Small intestine (tissue), 7 donors: ENCODE measurements around the gene PDLIM5. TPM values are rescaled to one million over a fixed set of nuclear protein-coding genes. Genes with fewer than 3 reads are reported as not detected.
A peak's percentile ranks its signal among the peaks of the same experiment; 100 is the strongest.

Experiments
- DNase-seq, 2 donors: peaks; one replicate each; pipeline versions ENCODE4 v3.0.0 to v3.0.0-alpha.2; 2013
- FAIRE-seq: peaks from 2 replicates; lab custom pipeline; 2012; peaks lifted over from hg19 to GRCh38; lab: Jason Lieb, UNC
- H3K27ac ChIP-seq, 3 donors: one replicate each; pipeline ENCODE4 v1.5.1; 2013; ENCODE audit warnings: low read length in 2 of 3, mild to moderate bottlenecking in 2 of 3, control low read depth in 1 of 3, inconsistent platforms in 1 of 3, low read depth in 1 of 3, moderate library complexity in 1 of 3
- H3K27me3 ChIP-seq, 3 donors: one replicate each; pipeline ENCODE4 v1.6.1; 2013; ENCODE audit warnings: low read length in 3 of 3, inconsistent platforms in 1 of 3; ENCODE audit not compliant: control insufficient read depth in 3 of 3, insufficient read depth in 3 of 3
- H3K36me3 ChIP-seq, 3 donors: one replicate each; pipeline ENCODE4 v1.6.1; 2013; ENCODE audit warnings: low read length in 3 of 3, inconsistent platforms in 1 of 3, low read depth in 1 of 3, mild to moderate bottlenecking in 1 of 3, moderate library complexity in 1 of 3; ENCODE audit not compliant: control insufficient read depth in 3 of 3, insufficient read depth in 2 of 3
- H3K4me1 ChIP-seq, 3 donors: one replicate each; pipeline ENCODE4 v1.6.1; 2013; ENCODE audit warnings: low read length in 2 of 3, inconsistent platforms in 1 of 3, low read depth in 1 of 3, mild to moderate bottlenecking in 1 of 3, moderate library complexity in 1 of 3; ENCODE audit not compliant: control insufficient read depth in 3 of 3, insufficient read depth in 2 of 3
- H3K4me3 ChIP-seq, 3 donors: one replicate each; pipeline ENCODE4 v1.5.1; 2013; ENCODE audit warnings: low read length in 3 of 3, control low read depth in 1 of 3, inconsistent platforms in 1 of 3, low read depth in 1 of 3, mild to moderate bottlenecking in 1 of 3, moderate library complexity in 1 of 3
- H3K9me3 ChIP-seq, 2 donors: one replicate each; pipeline ENCODE4 v1.6.1; 2013; ENCODE audit warnings: low read depth in 1 of 2, low read length in 1 of 2; ENCODE audit not compliant: control insufficient read depth in 2 of 2, insufficient read depth in 1 of 2
- WGBS, 3 donors: extraction: QIAGEN DNeasy Blood & Tissue Kit; methylation state at CpG; one replicate each; pipeline ENCODE4 v1.1.7; 2013; 5-methylcytosine and 5-hydroxymethylcytosine counted together
- polyA plus RNA-seq, 4 donors: library from polyadenylated mRNA; stranded (reverse) in 3 of 4; unstranded in 1 of 4; fragments of 200-250 nt in 3 of 4; fragments of 120-200 nt in 1 of 4; gene quantifications; one replicate each; pipeline versions ENCODE4 v1.2.1 to v1.2.3, GENCODE V29; 2013
- donor health status: healthy with polysubstance abuse.
- donor health status: control.
- donor health status: control.
- donor health status: Bipolar disorder and iron deficiency.
- donor health status: healthy.

PDLIM5 gene
- polyA plus RNA-seq, 4 donors: 26.6 to 106 (median 61.5) TPM

- DNase-seq: no peak
- WGBS, 3 donors: 93 to 95% (median 95%) methylated on average over 4 of the region's 4 CpGs
- Histone ChIP-seq H3K27me3 (peaks cover 0 to 2% (median 0%) of the 10 kb centered on the region in 3 donors), H3K4me3 (no peak overlapping the region), H3K4me1 (peaks cover 0 to 6% (median 1%) of the 10 kb centered on the region in 3 donors), H3K27ac (no peak overlapping the region), H3K9me3 (peaks cover 0 to 5% of the 10 kb centered on the region in 2 donors), H3K36me3 (no peaks in the 10 kb centered on the region)
- FAIRE-seq: no peak
Observed at GRCh38 chr4:94416335-94416734, 35.4 kb upstream of the PDLIM5 start.

- Histone ChIP-seq H3K27ac (no peak overlapping the region), H3K4me1 (peaks cover 0 to 5% (median 1%) of the 10 kb centered on the region in 3 donors), H3K4me3 (no peak overlapping the region), H3K27me3 (peaks cover 0 to 2% (median 0%) of the 10 kb centered on the region in 3 donors), H3K9me3 (peaks cover 0 to 5% of the 10 kb centered on the region in 2 donors), H3K36me3 (no peaks in the 10 kb centered on the region)
- FAIRE-seq: no peak
- DNase-seq: no peak
- WGBS, 3 donors: 98 to 100% (median 100%) methylated on average over 1 of the region's 1 CpG
Observed at GRCh38 chr4:94416981-94417380, 34.8 kb upstream of the PDLIM5 start.

- no peaks in the 10 kb centered on the region for H3K36me3 ChIP-seq
- DNase-seq: no peak
- FAIRE-seq: no peak
- H3K9me3 ChIP-seq: peaks cover 0 to 5% of the 10 kb centered on the region in 2 donors
- H3K27ac ChIP-seq: peak overlapping the region in 1 of 3 donors; percentile 40
- peaks cover 0 to 3% (median 1%) of the 10 kb centered on the region in 3 donors for H3K4me1 ChIP-seq
- H3K4me3 ChIP-seq: no peak overlapping the region
- H3K27me3 ChIP-seq: peaks cover 0 to 2% (median 0%) of the 10 kb centered on the region in 3 donors
Observed at GRCh38 chr4:94419549-94419948, 32.2 kb upstream of the PDLIM5 start.

- FAIRE-seq (peak; percentile 82), DNase-seq (peak; percentile 77 to 90)
- H3K4me3 ChIP-seq: no peak overlapping the region
- peaks cover 0 to 2% (median 0%) of the 10 kb centered on the region in 3 donors for H3K27me3 ChIP-seq
- peaks cover 0 to 3% (median 1%) of the 10 kb centered on the region in 3 donors for H3K4me1 ChIP-seq
- H3K36me3 ChIP-seq: no peaks in the 10 kb centered on the region
- 20 to 55% (median 40%) methylated on average over 3 of the region's 3 CpGs for WGBS, 3 donors
- peak overlapping the region in 1 of 3 donors; percentile 69 for H3K27ac ChIP-seq
- peaks cover 0 to 5% of the 10 kb centered on the region in 2 donors for H3K9me3 ChIP-seq
Observed at GRCh38 chr4:94419956-94420355, 31.8 kb upstream of the PDLIM5 start.

GRCh38 chr4:94420356-94420755, 31.4 kb upstream of the PDLIM5 start:
- no peak for FAIRE-seq

GRCh38 chr4:94426783-94427182, 25.0 kb upstream of the PDLIM5 start:
- Histone ChIP-seq H3K9me3 (peaks cover 0 to 23% of the 10 kb centered on the region in 2 donors), H3K4me1 (no peaks in the 10 kb centered on the region), H3K36me3 (no peaks in the 10 kb centered on the region), H3K27ac (no peak overlapping the region), H3K27me3 (no peaks in the 10 kb centered on the region), H3K4me3 (no peak overlapping the region)
- FAIRE-seq: no peak
- WGBS, 3 donors: 79 to 83% (median 80%) methylated on average over 1 of the region's 1 CpG
- DNase-seq: no peak

More at GRCh38 chr4:94420356-94420755, 31.4 kb upstream of the PDLIM5 start:
- Histone ChIP-seq H3K4me3 (no peak overlapping the region), H3K27ac (peak overlapping the region in 1 of 3 donors; percentile 69), H3K36me3 (no peaks in the 10 kb centered on the region), H3K4me1 (peaks cover 0 to 3% (median 1%) of the 10 kb centered on the region in 3 donors), H3K27me3 (peaks cover 0 to 2% (median 0%) of the 10 kb centered on the region in 3 donors), H3K9me3 (peaks cover 0 to 8% of the 10 kb centered on the region in 2 donors)
- WGBS, 3 donors: 48 to 68% (median 55%) methylated on average over 2 of the region's 2 CpGs
- no peak for DNase-seq

- H3K9me3 ChIP-seq: peaks cover 0 to 23% of the 10 kb centered on the region in 2 donors
- DNase-seq (peak in 1 of 2 donors; percentile 11), FAIRE-seq (no peak)
- H3K36me3 ChIP-seq: no peaks in the 10 kb centered on the region
- 67 to 81% (median 80%) methylated on average over 1 of the region's 1 CpG for WGBS, 3 donors
- no peaks in the 10 kb centered on the region for H3K27me3 ChIP-seq
- no peak overlapping the region for H3K4me3 ChIP-seq
- H3K4me1 ChIP-seq: no peaks in the 10 kb centered on the region
- H3K27ac ChIP-seq: no peak overlapping the region
Observed at GRCh38 chr4:94428884-94429283, 22.9 kb upstream of the PDLIM5 start.

- H3K4me1 ChIP-seq: no peaks in the 10 kb centered on the region
- DNase-seq (no peak), FAIRE-seq (no peak)
- no peaks in the 10 kb centered on the region for H3K36me3 ChIP-seq
- no peak overlapping the region for H3K27ac ChIP-seq
- WGBS, 3 donors: 83 to 89% (median 83%) methylated on average over 6 of the region's 6 CpGs
- no peaks in the 10 kb centered on the region for H3K27me3 ChIP-seq
- no peak overlapping the region for H3K4me3 ChIP-seq
- peaks cover 0 to 19% of the 10 kb centered on the region in 2 donors for H3K9me3 ChIP-seq
Observed at GRCh38 chr4:94430406-94430805, 21.3 kb upstream of the PDLIM5 start.

- H3K27ac ChIP-seq: no peak overlapping the region
- FAIRE-seq: no peak
Observed at GRCh38 chr4:94431388-94431787, 20.4 kb upstream of the PDLIM5 start.

More at GRCh38 chr4:94431388-94431787, 20.4 kb upstream of the PDLIM5 start:
- no peaks in the 10 kb centered on the region for H3K36me3 ChIP-seq
- peaks cover 0 to 14% of the 10 kb centered on the region in 2 donors for H3K9me3 ChIP-seq
- no peaks in the 10 kb centered on the region for H3K27me3 ChIP-seq
- no peaks in the 10 kb centered on the region for H3K4me1 ChIP-seq
- WGBS, 3 donors: 95 to 96% (median 95%) methylated on average over 3 of the region's 3 CpGs
- H3K4me3 ChIP-seq: no peak overlapping the region
- no peak for DNase-seq
